HCT116 (cell line): ENCODE measurements around the gene ITPR2. TPM values are rescaled to one million over a fixed set of nuclear protein-coding genes. Genes with fewer than 3 reads are reported as not detected.

ENCODE experiments used
- ATAC-seq: fragments of 200-7000 bp; cut with Tn5 transposase; 2 replicates; pipeline ENCODE4 v1.9.1; 2020; ENCODE audit warnings: mild to moderate bottlenecking, moderate library complexity
- BruUV-seq: library from RNA; stranded (reverse); fragments of 400-500 nt; replicated peaks from 2 replicates; lab custom pipeline; 2021; lab: Mats Ljungman, UMichigan
- CTCF ChIA-PET: fragments of 300-600 bp; sonication (Branson Sonifier 250); formaldehyde crosslinking; loops from one replicate; lab custom pipeline; 2021; ENCODE audit warnings: antibody characterized with exemption; lab: Charles Lee
- POLR2A ChIA-PET: fragments of 300-600, 350-600 bp; sonication (Branson Sonifier 250); formaldehyde crosslinking; loops from one replicate; lab custom pipeline; 2021; ENCODE audit warnings: antibody characterized with exemption; lab: Charles Lee
- RAD21 ChIA-PET, 2 experiments: fragments of 300-600 bp; sonication (Branson Sonifier 250); formaldehyde crosslinking; loops; one replicate each; lab custom pipeline; 2023; ENCODE audit warnings: low total read pairs in 2 of 2; ENCODE audit not compliant: uncharacterized antibody in 2 of 2, unreplicated experiment in 2 of 2, low non-redundant PET in 1 of 2; lab: Charles Lee
- DNase-seq: peaks from one replicate; pipeline ENCODE4 v3.0.0-alpha.2; 2010; ENCODE audit warnings: low read depth, low spot score
- H2AFZ ChIP-seq: fragments of 200-600 bp; shearing (Covaris generic), sonication (generic); 2 replicates; pipeline ENCODE4 v1.6.1; 2017; ENCODE audit warnings: low read depth, mixed run types, mixed read lengths, antibody characterized with exemption, low read length; ENCODE audit not compliant: poor library complexity, severe bottlenecking
- H3K27ac ChIP-seq: 2 replicates; pipeline ENCODE4 v1.5.1; 2012; ENCODE audit warnings: low read depth, low read length
- H3K27me3 ChIP-seq: fragments of 200-600 bp; sonication (generic); 2 replicates; pipeline ENCODE4 v1.6.1; 2016; ENCODE audit warnings: mixed run types, low read length, mixed read lengths; ENCODE audit not compliant: insufficient read depth
- H3K36me3 ChIP-seq, 2 experiments: fragments of 200-500 bp in 1 of 2; fragments of 200-600 bp in 1 of 2; sonication (Bioruptor generic) in 1 of 2; sonication (generic) in 1 of 2; 2 replicates each; pipeline versions ENCODE4 v1.5.1 to v1.6.1; 2014 to 2016; ENCODE audit warnings: low read length in 2 of 2, inconsistent platforms in 1 of 2, mixed read lengths in 1 of 2, mixed run types in 1 of 2; ENCODE audit not compliant: insufficient read depth in 2 of 2, control insufficient read depth in 1 of 2
- H3K4me1 ChIP-seq, 2 experiments: fragments of 200-600 bp in 1 of 2; sonication (generic) in 1 of 2; 2 replicates each; pipeline versions ENCODE4 v1.5.1 to v1.6.1; 2012 to 2017; ENCODE audit warnings: low read length in 2 of 2, inconsistent platforms in 1 of 2, mild to moderate bottlenecking in 1 of 2, mixed read lengths in 1 of 2, mixed run types in 1 of 2, moderate library complexity in 1 of 2; ENCODE audit not compliant: insufficient read depth in 2 of 2, control insufficient read depth in 1 of 2
- H3K4me2 ChIP-seq: fragments of 200-600 bp; sonication (generic); 2 replicates; pipeline ENCODE4 v1.6.1; 2017; ENCODE audit warnings: mixed run types, low read length, mixed read lengths
- H3K4me3 ChIP-seq, 2 experiments: fragments of 200-600 bp in 1 of 2; sonication (generic) in 1 of 2; replicated peaks in 1 of 2; 2 replicates each; pipeline ENCODE4 v1.5.1; 2011 to 2016; ENCODE audit warnings: low read length in 2 of 2, control low read depth in 1 of 2, low read depth in 1 of 2, mild to moderate bottlenecking in 1 of 2, mixed read lengths in 1 of 2, mixed run types in 1 of 2
- H3K79me2 ChIP-seq: fragments of 200-600 bp; sonication (generic); 2 replicates; pipeline ENCODE4 v1.6.1; 2017; ENCODE audit warnings: mild to moderate bottlenecking, mixed run types, low read length, moderate library complexity, mixed read lengths; ENCODE audit not compliant: insufficient read depth
- H3K9ac ChIP-seq: fragments of 200-600 bp; sonication (generic); 2 replicates; pipeline ENCODE4 v1.6.1; 2016; ENCODE audit warnings: low read length, mixed read lengths
- H3K9me2 ChIP-seq: fragments of 200-600 bp; sonication (generic), shearing (Covaris generic); 2 replicates; pipeline ENCODE4 v1.6.1; 2017; ENCODE audit warnings: mixed run types, mild to moderate bottlenecking, moderate library complexity; ENCODE audit not compliant: insufficient read depth
- H3K9me3 ChIP-seq, 2 experiments: fragments of 200-500 bp in 1 of 2; fragments of 200-600 bp in 1 of 2; sonication (Bioruptor generic) in 1 of 2; sonication (generic) in 1 of 2; 2 replicates each; pipeline ENCODE4 v1.6.1; 2014 to 2017; ENCODE audit warnings: low read length in 2 of 2, mixed read lengths in 2 of 2, inconsistent platforms in 1 of 2, low read depth in 1 of 2, mild to moderate bottlenecking in 1 of 2, mixed run types in 1 of 2, moderate library complexity in 1 of 2; ENCODE audit not compliant: control insufficient read depth in 1 of 2, insufficient read depth in 1 of 2
- H4K20me1 ChIP-seq: fragments of 200-600 bp; sonication (generic), shearing (Covaris generic); 2 replicates; pipeline ENCODE4 v1.6.1; 2017; ENCODE audit warnings: mixed run types, mild to moderate bottlenecking, moderate library complexity; ENCODE audit not compliant: insufficient read depth
- CBX3 ChIP-seq: IDR thresholded peaks from 2 replicates; pipeline ENCODE4 v1.6.1; 2012; ENCODE audit warnings: low read depth
- EGR1 ChIP-seq: IDR thresholded peaks from 2 replicates; pipeline ENCODE4 v1.6.1; 2012; ENCODE audit warnings: low read depth
- EZH2 ChIP-seq: fragments of 200-600 bp; sonication (generic); IDR thresholded peaks from 2 replicates; pipeline ENCODE4 v1.6.1; 2017; ENCODE audit warnings: antibody characterized with exemption, mixed run types
- FOSL1 ChIP-seq: IDR thresholded peaks from 2 replicates; pipeline ENCODE4 v1.6.1; 2012; ENCODE audit warnings: low read depth
- JUND ChIP-seq: IDR thresholded peaks from 2 replicates; pipeline ENCODE4 v1.6.1; 2012
- POLR2A ChIP-seq: IDR thresholded peaks from 2 replicates; pipeline ENCODE4 v1.7.0; 2011; ENCODE audit warnings: borderline replicate concordance; ENCODE audit not compliant: insufficient read depth, insufficient read length; ENCODE audit errors: extremely low read depth
- POLR2AphosphoS5 ChIP-seq: IDR thresholded peaks from 2 replicates; pipeline ENCODE4 v1.6.1; 2011; ENCODE audit warnings: mild to moderate bottlenecking, low read depth, low read length, moderate library complexity
- SIN3A ChIP-seq: IDR thresholded peaks from 2 replicates; pipeline ENCODE4 v1.6.1; 2012; ENCODE audit warnings: low read depth
- SRF ChIP-seq: IDR thresholded peaks from 2 replicates; pipeline ENCODE4 v1.6.1; 2012; ENCODE audit warnings: low read depth
- TCF7L2 ChIP-seq: IDR thresholded peaks from 2 replicates; pipeline ENCODE4 v1.7.0; 2011; ENCODE audit warnings: borderline replicate concordance, inconsistent platforms; ENCODE audit not compliant: insufficient read depth, insufficient read length; ENCODE audit errors: extremely low read depth
- ZFX ChIP-seq: fragments of 450-650 bp; IDR thresholded peaks from 2 replicates; pipeline ENCODE4 v1.6.1; 2017
- ZNF274 ChIP-seq: fragments of 200-500 bp; sonication (Bioruptor generic); IDR thresholded peaks from 2 replicates; pipeline ENCODE4 v1.6.1; 2014; ENCODE audit warnings: mild to moderate bottlenecking, low read depth, low read length, inconsistent platforms
- intact Hi-C: fragments of 100-400 bp; cut with micrococcal nuclease; formaldehyde crosslinking; loops from 2 replicates; pipeline ENCODE4 v1.10.0; 2022
- total RNA-seq: library from RNA; stranded (reverse); gene quantifications from one replicate; pipeline ENCODE4 v1.2.1, GENCODE V29; 2021; ENCODE audit not compliant: unreplicated experiment
- TF ChIP-seq, protein P1 (sequence below): IDR thresholded peaks from 2 replicates; pipeline ENCODE4 v1.6.1; 2012
- TF ChIP-seq, protein P2 (sequence below): IDR thresholded peaks from 2 replicates; pipeline ENCODE4 v1.6.1; 2011; ENCODE audit warnings: mild to moderate bottlenecking, low read length, moderate library complexity; ENCODE audit not compliant: insufficient replicate concordance; ENCODE audit errors: extremely low read depth
- TF ChIP-seq, protein P3 (sequence below), 3 experiments: fragments of 200-600 bp in 1 of 3; sonication (generic) in 1 of 3; IDR thresholded peaks in 2 of 3; conservative IDR thresholded peaks in 1 of 3; 2 replicates each; pipeline ENCODE4 v1.5.1; 2012 to 2017; ENCODE audit warnings: low read depth in 2 of 3, low read length in 2 of 3, antibody characterized with exemption in 1 of 3, borderline replicate concordance in 1 of 3, control low read depth in 1 of 3, mild to moderate bottlenecking in 1 of 3, mixed read lengths in 1 of 3, mixed run types in 1 of 3, moderate library complexity in 1 of 3; ENCODE audit not compliant: insufficient read depth in 1 of 3

Gene ITPR2
- total RNA-seq, 1 experiment from 2014 or later, result 6.5 TPM

DNA sequence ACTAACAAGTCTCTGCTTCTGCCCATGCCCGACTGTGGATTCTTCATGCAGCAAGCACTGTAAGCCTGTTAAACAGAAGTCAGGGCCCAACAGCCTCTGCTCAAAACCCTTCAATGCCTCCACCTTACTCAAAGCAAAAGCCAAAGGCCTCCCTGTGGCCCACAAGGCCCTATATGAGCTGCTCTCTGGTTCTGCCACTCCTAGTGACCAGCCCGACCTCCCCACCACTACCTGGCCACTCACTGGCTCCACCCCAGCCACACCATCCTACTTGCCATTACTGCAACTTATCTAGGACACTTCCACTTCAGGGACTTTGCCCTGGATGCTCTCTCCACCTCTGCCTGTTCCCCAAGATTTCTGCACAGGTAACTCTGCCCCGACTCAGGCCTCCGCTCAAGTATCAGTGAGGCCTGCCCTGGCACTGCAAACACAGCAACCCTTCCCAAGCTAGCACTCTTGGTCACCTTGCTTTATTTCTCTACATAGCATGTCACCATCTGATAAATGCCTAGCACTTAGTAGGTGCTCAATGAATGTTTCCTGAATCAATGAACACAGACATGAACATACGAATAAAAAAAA lies 88.9 kb downstream of the ITPR2 start:
- no peaks in the 10 kb centered on the region for H3K9me2 ChIP-seq
- H3K4me2 ChIP-seq, result no peak overlapping the region
- peaks cover 0 to 3% of the 10 kb centered on the region in 2 experiments; a peak in 1 of 4 replicates for H3K9me3 ChIP-seq
- BruUV-seq, result no TSS peak
- ATAC-seq, result no peak
- DNase-seq, result no peak
- no peak overlapping the region for H3K4me3 ChIP-seq
- no peaks in the 10 kb centered on the region for H4K20me1 ChIP-seq
- no peaks in the 10 kb centered on the region for H3K27me3 ChIP-seq
- H3K4me1 ChIP-seq, result peaks cover 4 to 26% of the 10 kb centered on the region in 2 experiments; a peak in 2 of 4 replicates
- H3K36me3 ChIP-seq, result no peaks in the 10 kb centered on the region
- RAD21 ChIA-PET, result no interaction called here
- no peaks in the 10 kb centered on the region for H3K79me2 ChIP-seq
- intact Hi-C loops, result no loop called here
- TF ChIP-seq JUND (no peak), TCF7L2 (no peak), EGR1 (no peak), CBX3 (no peak), FOSL1 (no peak), SRF (no peak), EZH2 (no peak), POLR2A (no peak), POLR2AphosphoS5 (no peak), ZNF274 (no peak), SIN3A (no peak), ZFX (no peak)
- TF ChIP-seq, protein P1, sequence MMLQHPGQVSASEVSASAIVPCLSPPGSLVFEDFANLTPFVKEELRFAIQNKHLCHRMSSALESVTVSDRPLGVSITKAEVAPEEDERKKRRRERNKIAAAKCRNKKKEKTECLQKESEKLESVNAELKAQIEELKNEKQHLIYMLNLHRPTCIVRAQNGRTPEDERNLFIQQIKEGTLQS, result no peak
- TF ChIP-seq, protein P2, sequence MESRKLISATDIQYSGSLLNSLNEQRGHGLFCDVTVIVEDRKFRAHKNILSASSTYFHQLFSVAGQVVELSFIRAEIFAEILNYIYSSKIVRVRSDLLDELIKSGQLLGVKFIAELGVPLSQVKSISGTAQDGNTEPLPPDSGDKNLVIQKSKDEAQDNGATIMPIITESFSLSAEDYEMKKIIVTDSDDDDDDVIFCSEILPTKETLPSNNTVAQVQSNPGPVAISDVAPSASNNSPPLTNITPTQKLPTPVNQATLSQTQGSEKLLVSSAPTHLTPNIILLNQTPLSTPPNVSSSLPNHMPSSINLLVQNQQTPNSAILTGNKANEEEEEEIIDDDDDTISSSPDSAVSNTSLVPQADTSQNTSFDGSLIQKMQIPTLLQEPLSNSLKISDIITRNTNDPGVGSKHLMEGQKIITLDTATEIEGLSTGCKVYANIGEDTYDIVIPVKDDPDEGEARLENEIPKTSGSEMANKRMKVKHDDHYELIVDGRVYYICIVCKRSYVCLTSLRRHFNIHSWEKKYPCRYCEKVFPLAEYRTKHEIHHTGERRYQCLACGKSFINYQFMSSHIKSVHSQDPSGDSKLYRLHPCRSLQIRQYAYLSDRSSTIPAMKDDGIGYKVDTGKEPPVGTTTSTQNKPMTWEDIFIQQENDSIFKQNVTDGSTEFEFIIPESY, result no peak
- TF ChIP-seq, protein P3, sequence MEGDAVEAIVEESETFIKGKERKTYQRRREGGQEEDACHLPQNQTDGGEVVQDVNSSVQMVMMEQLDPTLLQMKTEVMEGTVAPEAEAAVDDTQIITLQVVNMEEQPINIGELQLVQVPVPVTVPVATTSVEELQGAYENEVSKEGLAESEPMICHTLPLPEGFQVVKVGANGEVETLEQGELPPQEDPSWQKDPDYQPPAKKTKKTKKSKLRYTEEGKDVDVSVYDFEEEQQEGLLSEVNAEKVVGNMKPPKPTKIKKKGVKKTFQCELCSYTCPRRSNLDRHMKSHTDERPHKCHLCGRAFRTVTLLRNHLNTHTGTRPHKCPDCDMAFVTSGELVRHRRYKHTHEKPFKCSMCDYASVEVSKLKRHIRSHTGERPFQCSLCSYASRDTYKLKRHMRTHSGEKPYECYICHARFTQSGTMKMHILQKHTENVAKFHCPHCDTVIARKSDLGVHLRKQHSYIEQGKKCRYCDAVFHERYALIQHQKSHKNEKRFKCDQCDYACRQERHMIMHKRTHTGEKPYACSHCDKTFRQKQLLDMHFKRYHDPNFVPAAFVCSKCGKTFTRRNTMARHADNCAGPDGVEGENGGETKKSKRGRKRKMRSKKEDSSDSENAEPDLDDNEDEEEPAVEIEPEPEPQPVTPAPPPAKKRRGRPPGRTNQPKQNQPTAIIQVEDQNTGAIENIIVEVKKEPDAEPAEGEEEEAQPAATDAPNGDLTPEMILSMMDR (IDR thresholded peaks at IDR 0.05 in 2 of 3, conservative IDR thresholded peaks at IDR 0.05 in 1 of 3; ENCODE audit: borderline replicate concordance in 1 of 3, insufficient read depth in 1 of 3, low read depth in 2 of 3, low read length in 2 of 3), result no peak
- no peak overlapping the region for H2AFZ ChIP-seq
- H3K9ac ChIP-seq, result no peak overlapping the region
- no peak overlapping the region for H3K27ac ChIP-seq
- POLR2A ChIA-PET, result no interaction called here
- CTCF ChIA-PET, result no interaction called here
